ENCODE measurements around the gene MORC3.
"Not testable (repeated sequence)": the region's sequence is repeated elsewhere in the genome, so short reads cannot be mapped to it uniquely, and the experiment has no call there.

GRCh38 chr21:36382722-36383121 is 62.7 kb downstream of the MORC3 start:
- TF ChIP-seq CTCF, MAX (IDR thresholded peaks at IDR 0.05; ENCODE audit: low read depth, low read length): not testable (repeated sequence)
